Neural progenitor cell (in vitro differentiated cells): Measurements from ENCODE around the gene DISP3.

Experiments
- CTCF ChIP-seq: fragments of 200-600 bp; sonication (generic); IDR thresholded peaks from 2 replicates; pipeline ENCODE4 v1.5.1; 2017; ENCODE audit warnings: antibody characterized with exemption, mild to moderate bottlenecking
- EZH2 ChIP-seq: fragments of 200-600 bp; sonication (generic); IDR thresholded peaks from 2 replicates; pipeline ENCODE4 v1.6.1; 2017; ENCODE audit warnings: antibody characterized with exemption, mild to moderate bottlenecking, moderate library complexity

GRCh38 chr1:11550664-11551283 is 71.8 kb downstream of the DISP3 start:
- TF ChIP-seq CTCF (no peak), EZH2 (no peak)
